DND-41 (cell line): ENCODE data around the gene BTBD17.

ENCODE experiments used
- ATAC-seq: fragments of 200-7000 bp; cut with Tn5 transposase; 3 replicates; pipeline ENCODE4 v1.9.1; 2021; ENCODE audit warnings: low read depth; ENCODE audit not compliant: insufficient read depth
- DNase-seq: peaks from one replicate; pipeline ENCODE4 v3.0.0-alpha.2; 2020
- H2AFZ ChIP-seq: 2 replicates; pipeline ENCODE4 v1.6.0; 2012; ENCODE audit warnings: low read depth, low read length
- H3K27ac ChIP-seq: 2 replicates; pipeline ENCODE4 v1.5.1; 2012; ENCODE audit warnings: low read length, inconsistent platforms
- H3K27me3 ChIP-seq: fragments of 200-600 bp; sonication (generic); 2 replicates; pipeline ENCODE4 v1.6.0; 2012; ENCODE audit warnings: low read length, mild to moderate bottlenecking, inconsistent platforms; ENCODE audit not compliant: insufficient read depth, poor library complexity
- H3K36me3 ChIP-seq: 2 replicates; pipeline ENCODE4 v1.5.1; 2012; ENCODE audit warnings: low read length, inconsistent platforms; ENCODE audit not compliant: insufficient read depth
- H3K4me1 ChIP-seq: 2 replicates; pipeline ENCODE4 v1.5.1; 2012; ENCODE audit warnings: mild to moderate bottlenecking, low read length; ENCODE audit not compliant: insufficient read depth
- H3K4me2 ChIP-seq: 2 replicates; pipeline ENCODE4 v1.6.0; 2012; ENCODE audit warnings: mild to moderate bottlenecking, moderate library complexity, low read length, inconsistent platforms; ENCODE audit not compliant: insufficient read depth
- H3K4me3 ChIP-seq, 2 experiments: fragments of 200-600 bp in 1 of 2; shearing (Covaris generic) in 1 of 2; 2 replicates each; pipeline ENCODE4 v1.5.1; 2012 to 2016; ENCODE audit warnings: inconsistent platforms in 2 of 2, low read length in 2 of 2, mild to moderate bottlenecking in 2 of 2, low read depth in 1 of 2, moderate library complexity in 1 of 2
- H3K79me2 ChIP-seq: 2 replicates; pipeline ENCODE4 v1.6.0; 2012; ENCODE audit warnings: low read length, inconsistent platforms; ENCODE audit not compliant: insufficient read depth
- H3K9ac ChIP-seq: 2 replicates; pipeline ENCODE4 v1.6.0; 2012; ENCODE audit warnings: low read depth, mild to moderate bottlenecking, inconsistent platforms, low read length, moderate library complexity
- H3K9me3 ChIP-seq: 2 replicates; pipeline ENCODE4 v1.5.1; 2012; ENCODE audit warnings: low read length, moderate library complexity, mild to moderate bottlenecking, inconsistent platforms; ENCODE audit not compliant: insufficient read depth, severe bottlenecking
- H4K20me1 ChIP-seq: 2 replicates; pipeline ENCODE4 v1.6.0; 2012; ENCODE audit warnings: low read length; ENCODE audit not compliant: insufficient read depth
- CTCF ChIP-seq: IDR thresholded peaks from 2 replicates; pipeline ENCODE4 v1.5.1; 2012; ENCODE audit warnings: borderline replicate concordance, low read length, moderate library complexity, mild to moderate bottlenecking; ENCODE audit not compliant: poor library complexity, severe bottlenecking; ENCODE audit errors: extremely low read depth
- EZH2 ChIP-seq: IDR thresholded peaks from 3 replicates; pipeline ENCODE4 v1.6.1; 2012; ENCODE audit warnings: borderline replicate concordance, low read depth, mild to moderate bottlenecking, moderate library complexity, low read length, inconsistent platforms; ENCODE audit not compliant: severe bottlenecking

The BTBD17 gene

GRCh38 chr17:74392848-74393247 lies 31.2 kb upstream of the BTBD17 start:
- no peak overlapping the region for H3K27ac ChIP-seq
- DNase-seq, result no peak
- H3K4me1 ChIP-seq, result no peaks in the 10 kb centered on the region
- ATAC-seq, result no peak
- H3K4me3 ChIP-seq, result no peak overlapping the region
- H3K9ac ChIP-seq, result no peak overlapping the region
- no peak overlapping the region for H2AFZ ChIP-seq
- no peaks in the 10 kb centered on the region for H3K36me3 ChIP-seq
- no peaks in the 10 kb centered on the region for H3K79me2 ChIP-seq
- no peaks in the 10 kb centered on the region for H3K9me3 ChIP-seq
- H4K20me1 ChIP-seq, result no peaks in the 10 kb centered on the region
- TF ChIP-seq EZH2 (no peak), CTCF (no peak)
- H3K4me2 ChIP-seq, result no peak overlapping the region
- H3K27me3 ChIP-seq, result peaks cover 3% of the 10 kb centered on the region

- no peak overlapping the region for H3K9ac ChIP-seq
- no peaks in the 10 kb centered on the region for H3K4me1 ChIP-seq
- no peak overlapping the region for H3K27ac ChIP-seq
- peaks cover 3% of the 10 kb centered on the region for H3K27me3 ChIP-seq
- H4K20me1 ChIP-seq, result no peaks in the 10 kb centered on the region
- no peak overlapping the region for H3K4me3 ChIP-seq
- H3K36me3 ChIP-seq, result no peaks in the 10 kb centered on the region
- no peak for ATAC-seq
- H3K9me3 ChIP-seq, result no peaks in the 10 kb centered on the region
- no peak for DNase-seq
- H3K4me2 ChIP-seq, result no peak overlapping the region
- H2AFZ ChIP-seq, result no peak overlapping the region
- no peak for TF ChIP-seq CTCF
- no peak for TF ChIP-seq EZH2
- no peaks in the 10 kb centered on the region for H3K79me2 ChIP-seq
These were observed 30.1 kb upstream of the BTBD17 start for GRCh38 chr17:74391771-74392170.

- no peaks in the 10 kb centered on the region for H3K4me1 ChIP-seq
- H3K27ac ChIP-seq, result no peak overlapping the region
- H3K36me3 ChIP-seq, result no peaks in the 10 kb centered on the region
- no peak overlapping the region for H2AFZ ChIP-seq
- H3K27me3 ChIP-seq, result peaks cover 3% of the 10 kb centered on the region
- H3K9me3 ChIP-seq, result no peaks in the 10 kb centered on the region
- no peaks in the 10 kb centered on the region for H4K20me1 ChIP-seq
- H3K4me3 ChIP-seq, result no peak overlapping the region
- H3K79me2 ChIP-seq, result no peaks in the 10 kb centered on the region
- ATAC-seq, result no peak
- no peak overlapping the region for H3K4me2 ChIP-seq
- no peak overlapping the region for H3K9ac ChIP-seq
- TF ChIP-seq EZH2, result no peak
- TF ChIP-seq CTCF, result no peak
- DNase-seq, result no peak
These were observed 29.3 kb upstream of the BTBD17 start for GRCh38 chr17:74390680-74391653.
